ENCODE results near the gene ZNF77.
"Not testable (repeated sequence)": the region's sequence is repeated elsewhere in the genome, so short reads cannot be mapped to it uniquely, and the experiment has no call there.

- TF ChIP-seq CTCF, POLR2A (IDR thresholded peaks at IDR 0.05): not testable (repeated sequence)
Observed at GRCh38 chr19:2890531-2890930, 54.2 kb downstream of the ZNF77 start.
